Transverse colon (tissue), 4 donors: ENCODE results near the gene CHCHD4.

Source experiments
- CTCF ChIP-seq, 5 experiments: fragments of 200-600 bp in 3 of 5; fragments of 450-650 bp in 2 of 5; sonication (generic) in 3 of 5; IDR thresholded peaks; 1 replicate in 2 of 5; 2 replicates in 3 of 5; pipeline ENCODE4 v1.5.1; 2016 to 2017; ENCODE audit warnings: antibody characterized with exemption in 5 of 5, inconsistent platforms in 3 of 5, mild to moderate bottlenecking in 2 of 5, moderate library complexity in 1 of 5
- EP300 ChIP-seq: sonication (generic); formaldehyde crosslinking; IDR thresholded peaks from one replicate; pipeline ENCODE4 v1.6.1; 2017; ENCODE audit warnings: antibody characterized with exemption, low read depth
- POLR2AphosphoS5 ChIP-seq, 3 donors: sonication (generic); formaldehyde crosslinking; IDR thresholded peaks; one replicate each; pipeline ENCODE4 v1.6.1; 2016; ENCODE audit warnings: antibody characterized with exemption in 3 of 3

DNA sequence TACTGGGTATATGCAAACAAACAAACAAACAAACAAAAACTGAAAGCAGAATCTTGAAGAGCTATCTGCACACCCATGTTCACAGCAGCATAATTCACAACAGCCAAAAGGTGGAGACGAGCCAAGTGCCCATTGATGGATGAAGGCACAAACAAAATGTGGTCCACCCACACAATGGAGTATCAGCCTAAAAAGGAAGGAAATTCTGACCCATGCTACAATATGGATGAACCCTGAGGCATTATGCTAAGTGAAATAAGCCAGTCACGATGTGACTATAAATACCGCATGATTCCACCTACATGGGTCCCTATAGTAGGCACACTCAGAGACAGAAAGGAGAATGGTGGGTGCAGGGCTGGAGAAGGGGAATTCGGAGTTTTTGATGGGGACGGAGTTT is 29.6 kb upstream of the CHCHD4 start:
- TF ChIP-seq CTCF (IDR thresholded peaks at IDR 0.05) (no peak), POLR2AphosphoS5 (IDR thresholded peaks at IDR 0.05) (no peak), EP300 (no peak)
